Stimulated activated CD4-positive, alpha-beta T cell treated with anti-CD3 and anti-CD28 coated beads, Interleukin-4, amount 100 ng/mL, for 48 hours (primary cell): Measurements from ENCODE around the gene MICAL2.
A peak's percentile ranks its signal among the peaks of the same experiment; 100 is the strongest.

Experiments used
- DNase-seq, 2 donors: peaks; one replicate each; pipeline ENCODE4 v3.0.0-alpha.2; 2020; ENCODE audit warnings: low read depth in 2 of 2

Gene MICAL2

DNA sequence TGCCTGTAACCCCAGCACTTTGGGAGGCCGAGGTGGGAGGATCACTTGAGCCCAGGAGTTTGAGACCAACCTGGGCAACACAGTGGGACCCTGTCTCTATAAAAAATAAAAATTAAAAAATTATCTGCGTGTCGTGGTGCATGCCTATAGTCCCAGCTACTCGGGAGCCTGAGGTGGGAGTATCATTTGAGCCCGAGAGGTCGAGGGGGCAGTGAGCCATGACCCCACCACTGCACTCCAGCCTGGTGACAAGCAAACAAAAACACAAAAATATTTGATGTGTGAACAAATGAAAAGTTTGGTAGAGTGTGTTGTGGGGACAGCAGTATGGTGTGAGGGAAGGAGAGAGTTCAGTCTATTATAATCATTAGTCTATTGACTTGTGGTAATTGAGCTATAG, 176.2 kb downstream of the MICAL2 start:
- DNase-seq: no peak

DNA sequence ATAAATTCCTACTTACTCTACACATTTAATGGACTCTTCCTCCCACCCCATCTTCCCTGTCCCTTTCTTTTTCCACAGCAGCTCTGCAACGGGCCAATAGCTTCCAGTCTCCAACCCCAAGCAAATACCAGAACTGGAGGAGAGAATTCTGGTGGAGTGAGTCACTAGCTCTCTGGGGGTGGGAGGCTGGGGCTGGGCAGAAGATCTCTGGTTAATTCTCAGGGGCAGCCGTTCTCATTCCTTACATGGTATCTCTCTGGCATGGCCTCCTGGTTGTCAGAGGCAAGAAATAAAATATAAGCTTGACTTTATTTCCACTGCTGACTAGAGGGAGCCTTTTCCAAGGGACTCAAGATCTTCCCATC, 176.6 kb downstream of the MICAL2 start:
- no peak for DNase-seq

DNA sequence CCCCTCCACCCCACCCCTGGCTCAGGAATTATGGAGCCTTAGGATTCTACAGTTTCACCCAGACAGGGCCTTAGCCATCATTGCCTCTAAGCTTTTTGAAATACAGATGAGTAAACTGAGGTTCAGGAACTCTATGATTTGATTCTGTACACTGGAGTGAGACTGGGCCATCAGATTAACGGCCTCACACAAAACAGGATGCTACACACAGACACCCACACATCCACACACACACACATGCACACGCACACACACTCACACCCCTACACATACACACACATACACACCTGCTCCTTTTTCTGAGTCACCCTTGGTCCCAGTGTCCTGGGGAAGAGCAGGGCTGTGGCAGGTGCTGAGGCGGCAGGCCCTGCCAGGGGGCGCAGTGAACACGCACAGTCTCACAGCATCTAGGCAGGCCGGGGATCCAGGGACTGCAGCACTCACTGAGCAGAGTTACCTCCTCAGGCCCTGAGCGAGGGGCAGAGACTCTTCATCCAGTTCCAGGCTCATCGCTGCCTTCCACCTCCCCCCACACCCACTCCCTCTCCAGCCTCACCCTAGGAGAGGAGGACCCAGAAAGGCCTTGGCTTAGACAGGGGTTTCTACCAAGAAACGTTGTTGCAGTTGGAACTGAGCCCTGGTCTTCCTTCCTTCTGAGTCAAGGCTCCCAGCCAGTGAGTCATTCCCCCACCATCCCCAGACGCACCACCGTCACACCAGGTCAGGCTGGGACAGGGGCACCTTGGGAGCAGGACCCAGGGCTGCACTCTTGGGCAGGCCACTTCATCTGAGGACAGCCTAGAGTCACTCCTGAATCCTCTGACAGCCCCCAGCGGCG, 177.2 kb downstream of the MICAL2 start:
- DNase-seq: no peak

DNA sequence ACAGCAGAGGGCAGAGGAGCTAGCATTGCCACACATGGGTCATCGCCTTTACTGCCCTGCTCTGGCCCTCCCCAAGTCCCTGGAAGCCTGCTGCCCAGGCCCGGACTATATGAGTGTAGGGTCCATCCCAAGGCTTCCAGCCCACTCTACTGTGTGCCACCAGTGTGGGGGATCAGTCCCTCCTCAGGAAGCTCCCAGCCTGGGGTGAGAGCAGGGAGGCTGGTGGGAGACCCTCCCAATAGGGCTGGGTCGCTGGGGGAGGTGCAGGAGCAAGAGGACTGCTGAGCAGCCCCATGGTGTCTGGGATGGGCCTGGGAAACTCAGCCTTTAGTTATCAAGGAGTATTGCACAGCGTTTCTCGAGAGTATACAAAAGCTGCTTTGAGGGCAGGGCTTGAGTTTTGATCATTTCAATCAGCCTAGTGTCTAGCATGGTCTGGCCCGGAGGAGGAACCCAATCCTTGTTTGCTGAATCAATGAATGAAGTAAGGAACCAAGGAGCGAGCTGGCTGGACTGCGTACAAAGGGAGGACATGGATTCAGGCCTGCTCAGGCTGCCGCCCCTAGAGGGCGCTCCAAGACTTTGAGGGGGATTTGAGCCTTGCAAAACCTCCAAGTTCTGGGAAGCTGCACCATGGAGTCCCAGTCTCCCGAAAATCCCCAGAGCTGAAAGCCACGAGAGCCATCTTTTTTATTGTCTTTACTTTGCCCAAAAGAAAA, 178.0 kb downstream of the MICAL2 start:
- DNase-seq: peak; percentile 41 to 56

DNA sequence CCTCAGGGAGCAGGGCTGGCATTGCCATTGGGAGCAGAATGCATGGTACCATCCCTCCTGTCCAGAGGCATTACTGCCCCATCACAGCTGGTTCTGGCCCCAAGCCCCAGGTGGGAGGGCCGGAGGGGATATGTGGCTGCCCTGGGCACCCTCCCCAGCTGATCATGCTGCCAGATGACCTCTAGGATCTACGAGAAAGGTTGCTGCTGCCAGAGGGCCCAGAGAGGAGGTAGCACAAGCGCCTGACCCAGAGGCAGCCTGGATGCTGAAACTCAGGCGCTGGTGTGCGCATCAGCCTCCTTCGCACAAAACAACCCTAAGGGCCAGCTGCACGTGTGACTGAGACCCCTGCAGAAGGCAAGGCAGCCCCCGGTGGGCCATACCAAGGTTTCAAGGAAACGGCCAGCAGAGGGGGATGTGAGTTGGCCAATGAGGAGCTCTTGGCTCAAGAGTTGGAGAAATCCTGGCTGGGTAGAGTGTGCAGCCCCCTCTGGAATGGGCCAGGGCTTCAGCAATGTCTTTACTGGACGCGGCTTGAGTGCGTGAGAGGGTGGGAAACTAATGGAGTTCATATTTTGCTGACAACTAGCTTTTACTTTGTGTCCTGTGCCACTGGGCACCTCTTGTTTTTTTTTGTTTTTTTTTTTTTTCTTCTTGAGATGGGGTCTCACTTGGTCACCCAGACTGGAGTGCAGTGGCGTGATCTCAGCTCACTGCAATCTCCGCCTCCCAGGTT, 178.7 kb downstream of the MICAL2 start:
- DNase-seq: no peak

DNA sequence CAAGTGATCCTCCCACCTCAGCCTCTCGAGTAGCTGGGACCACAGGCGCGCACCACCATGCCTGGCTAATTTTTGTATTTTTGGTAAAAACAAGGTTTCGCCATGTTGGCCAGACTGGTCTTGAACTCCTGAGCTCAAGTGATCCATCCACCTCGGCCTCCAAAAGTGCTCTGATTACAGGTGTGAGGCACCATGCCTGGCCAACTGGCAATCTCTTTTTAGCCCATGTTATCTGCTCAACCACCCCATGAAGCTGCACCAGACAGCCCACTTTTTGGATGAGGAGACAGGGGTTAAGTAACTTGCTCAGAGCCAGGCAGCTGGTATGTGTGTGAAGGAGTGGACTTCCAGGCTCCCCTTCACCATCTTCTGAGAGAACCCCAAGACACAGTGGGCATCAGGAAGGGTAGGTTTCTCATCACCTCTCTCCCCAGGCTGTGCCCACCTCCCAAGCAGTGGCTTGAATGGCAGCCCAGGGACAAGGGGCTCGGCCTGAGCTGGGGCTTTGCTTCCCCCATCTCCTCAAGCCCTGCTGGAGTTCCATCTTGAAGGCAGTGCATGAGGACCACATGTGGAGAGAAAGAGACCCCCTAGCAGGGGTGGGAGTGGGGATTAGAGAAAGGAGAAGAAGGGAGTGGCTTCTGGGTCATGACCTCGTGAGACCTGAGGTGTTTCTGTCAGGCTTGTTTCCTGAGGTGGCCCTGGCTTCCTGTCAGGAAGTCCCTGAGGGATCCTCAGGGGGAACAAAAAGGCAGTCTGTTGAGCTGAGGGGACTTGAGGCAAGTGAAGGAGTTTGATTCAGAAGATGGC, 179.5 kb downstream of the MICAL2 start:
- DNase-seq: no peak

DNA sequence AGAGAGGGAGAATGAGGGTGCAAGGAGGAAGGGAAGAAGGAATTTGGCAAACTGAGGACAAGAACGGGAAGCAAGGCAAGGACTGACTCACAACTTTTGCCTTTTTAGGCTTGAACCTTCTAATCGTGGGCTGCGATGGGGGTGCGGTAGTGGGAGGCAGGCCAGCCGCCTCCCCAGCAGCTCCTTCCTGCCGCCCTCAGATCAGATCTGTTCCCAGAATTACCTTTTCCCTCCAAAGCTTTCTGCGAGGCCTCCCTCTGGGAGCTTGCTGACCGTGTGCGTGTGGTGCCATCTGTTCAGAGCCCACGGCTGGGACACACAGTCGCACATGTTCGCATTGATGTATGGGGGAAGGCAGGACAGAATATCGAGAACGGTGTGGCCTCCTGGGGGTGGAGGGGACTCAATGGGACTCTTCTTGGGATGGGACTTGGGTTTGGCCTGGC, 180.1 kb downstream of the MICAL2 start:
- DNase-seq: no peak

DNA sequence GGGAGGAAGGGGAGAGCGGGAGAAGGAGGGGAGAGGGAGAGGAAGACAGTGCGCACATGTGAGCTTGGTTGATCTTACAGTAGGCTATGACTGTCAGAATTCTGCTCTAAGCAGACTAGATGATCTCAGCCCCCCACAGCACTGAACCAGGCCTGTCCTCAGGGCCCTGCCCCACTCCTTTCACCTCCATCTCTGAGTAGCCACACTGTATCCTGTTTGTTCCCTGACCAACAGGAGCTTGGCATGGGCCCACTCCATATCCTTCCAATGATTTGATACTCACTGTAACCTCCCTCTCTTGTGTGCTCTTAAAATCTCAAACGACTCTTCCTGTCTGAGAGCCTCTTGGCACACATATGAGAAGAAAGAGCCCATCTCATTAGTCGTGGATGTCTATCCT, 180.9 kb downstream of the MICAL2 start:
- no peak for DNase-seq

DNA sequence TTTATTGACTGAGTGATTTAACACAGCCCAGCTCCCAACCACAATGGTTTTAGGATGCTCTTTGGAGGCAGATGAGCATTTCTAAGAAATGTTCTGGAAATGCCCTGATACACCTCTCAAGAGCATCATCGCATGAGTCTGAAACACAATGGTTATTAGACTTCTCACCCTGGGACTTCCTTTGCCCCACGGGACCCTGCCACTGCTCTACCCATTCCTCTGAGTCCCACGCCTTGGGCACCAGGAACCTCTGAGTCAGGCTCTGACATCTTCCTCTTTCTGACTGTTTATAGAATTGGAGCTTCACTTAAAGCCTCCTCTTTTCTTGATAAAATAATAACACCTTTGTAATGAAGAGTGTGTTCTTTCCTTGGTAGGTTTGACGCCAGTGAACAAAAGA, 181.4 kb downstream of the MICAL2 start:
- DNase-seq: no peak

DNA sequence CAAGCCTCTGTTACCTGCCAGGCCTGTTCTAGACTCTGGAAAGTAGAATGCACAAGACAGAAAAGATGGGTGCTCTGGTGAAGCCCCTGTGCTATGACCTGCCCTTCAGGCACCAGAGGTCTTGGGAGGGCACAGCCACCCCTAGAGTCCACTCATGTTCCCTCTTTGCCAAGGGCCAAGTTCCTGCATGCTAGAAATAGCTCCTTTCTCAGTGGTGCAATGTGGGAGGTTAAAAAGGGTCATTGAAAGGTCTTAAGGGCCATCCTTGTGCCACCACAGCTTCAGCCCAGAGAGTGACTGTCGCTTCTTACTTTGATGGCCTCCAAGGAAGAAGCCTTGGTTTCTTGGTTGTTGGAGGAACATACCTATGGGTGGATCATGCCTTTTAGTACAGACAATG, 182.4 kb downstream of the MICAL2 start:
- no peak for DNase-seq

DNA sequence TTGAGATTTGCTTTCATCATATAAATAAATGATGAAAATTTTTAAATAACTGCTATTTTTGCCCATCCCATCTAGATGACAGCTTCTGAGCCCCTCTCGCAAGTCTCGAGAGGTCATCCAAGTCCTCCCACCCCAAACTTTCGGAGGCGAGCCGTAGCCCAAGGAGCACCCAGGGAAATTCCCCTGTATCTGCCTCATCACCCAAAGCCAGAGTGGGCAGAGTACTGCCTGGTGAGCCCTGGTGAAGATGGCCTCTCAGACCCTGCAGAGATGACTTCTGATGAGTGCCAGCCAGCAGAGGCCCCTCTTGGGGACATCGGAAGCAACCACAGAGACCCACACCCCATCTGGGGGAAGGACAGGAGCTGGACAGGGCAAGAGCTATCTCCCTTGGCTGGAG, 183.1 kb downstream of the MICAL2 start:
- no peak for DNase-seq

DNA sequence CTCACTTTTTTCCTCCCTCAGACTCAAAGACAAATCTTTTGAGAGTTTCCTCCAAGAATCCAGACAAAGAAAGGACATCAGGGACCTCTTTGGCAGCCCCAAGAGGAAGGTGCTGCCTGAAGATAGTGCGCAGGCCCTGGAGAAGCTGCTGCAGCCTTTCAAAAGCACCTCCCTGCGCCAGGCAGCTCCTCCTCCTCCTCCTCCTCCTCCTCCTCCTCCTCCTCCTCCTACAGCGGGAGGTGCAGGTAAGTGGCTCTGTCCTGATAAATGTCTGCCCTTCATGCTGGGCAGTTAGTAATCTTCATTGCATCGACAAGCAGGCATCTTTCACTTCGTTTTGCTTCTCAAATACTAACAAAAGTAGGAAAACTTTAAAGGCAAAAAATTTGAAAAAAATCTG, 184.2 kb downstream of the MICAL2 start:
- DNase-seq: no peak

DNA sequence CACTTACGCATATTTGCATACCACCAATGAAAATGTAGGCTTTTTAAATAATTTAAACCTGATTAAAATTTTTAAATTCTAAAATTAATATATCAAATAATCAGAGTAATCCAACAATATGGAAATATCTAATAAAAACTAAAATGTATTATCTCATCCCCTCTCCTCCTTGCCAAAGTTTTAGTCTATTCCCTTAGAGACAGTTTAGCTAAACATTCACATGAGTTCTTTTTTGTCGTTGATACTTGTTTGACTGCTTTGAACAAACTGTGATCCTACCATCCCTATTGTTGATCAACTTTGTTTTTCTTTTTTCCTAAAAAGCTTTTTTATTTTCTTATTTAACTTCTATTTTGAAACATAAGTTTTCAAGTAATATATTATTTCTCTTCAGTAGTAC, 185.6 kb downstream of the MICAL2 start:
- DNase-seq: no peak

DNA sequence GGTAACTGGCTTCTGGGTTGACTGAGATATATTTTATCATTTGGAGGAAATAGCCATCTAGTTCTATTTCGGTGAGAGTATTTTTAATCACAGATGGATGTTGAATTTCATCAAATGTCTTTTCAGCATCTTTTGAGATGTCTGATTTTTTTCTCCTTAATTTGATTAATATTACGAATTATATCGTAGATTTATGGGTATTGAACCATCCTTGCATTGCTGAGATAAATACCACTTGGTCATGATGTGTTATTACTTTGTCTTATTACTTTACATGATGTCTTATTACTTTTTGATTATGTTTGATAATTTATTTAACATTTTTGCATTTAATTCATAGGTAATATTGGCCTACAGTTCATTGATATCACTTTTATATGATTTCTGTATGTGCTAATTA, 188.2 kb downstream of the MICAL2 start:
- no peak for DNase-seq

DNA sequence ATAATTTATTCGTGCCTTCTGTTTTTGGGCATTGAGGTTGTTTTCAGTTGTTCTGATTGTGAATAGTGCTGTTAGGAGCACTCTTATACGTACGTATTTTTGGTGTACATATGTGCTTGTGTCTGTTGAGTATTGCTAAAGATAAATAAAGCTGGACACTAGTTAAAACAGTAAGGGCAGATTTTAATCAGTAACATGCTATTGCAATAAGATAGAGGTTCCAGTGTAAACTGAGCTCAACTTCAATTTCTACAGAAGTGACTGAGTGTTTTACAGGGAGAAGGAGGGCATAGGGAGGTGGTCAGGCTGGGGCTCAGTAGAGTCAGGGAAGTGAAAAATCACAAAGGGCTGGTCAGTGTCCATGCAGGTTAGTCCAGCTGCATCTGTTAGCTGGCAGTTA, 191.0 kb downstream of the MICAL2 start:
- no peak for DNase-seq

DNA sequence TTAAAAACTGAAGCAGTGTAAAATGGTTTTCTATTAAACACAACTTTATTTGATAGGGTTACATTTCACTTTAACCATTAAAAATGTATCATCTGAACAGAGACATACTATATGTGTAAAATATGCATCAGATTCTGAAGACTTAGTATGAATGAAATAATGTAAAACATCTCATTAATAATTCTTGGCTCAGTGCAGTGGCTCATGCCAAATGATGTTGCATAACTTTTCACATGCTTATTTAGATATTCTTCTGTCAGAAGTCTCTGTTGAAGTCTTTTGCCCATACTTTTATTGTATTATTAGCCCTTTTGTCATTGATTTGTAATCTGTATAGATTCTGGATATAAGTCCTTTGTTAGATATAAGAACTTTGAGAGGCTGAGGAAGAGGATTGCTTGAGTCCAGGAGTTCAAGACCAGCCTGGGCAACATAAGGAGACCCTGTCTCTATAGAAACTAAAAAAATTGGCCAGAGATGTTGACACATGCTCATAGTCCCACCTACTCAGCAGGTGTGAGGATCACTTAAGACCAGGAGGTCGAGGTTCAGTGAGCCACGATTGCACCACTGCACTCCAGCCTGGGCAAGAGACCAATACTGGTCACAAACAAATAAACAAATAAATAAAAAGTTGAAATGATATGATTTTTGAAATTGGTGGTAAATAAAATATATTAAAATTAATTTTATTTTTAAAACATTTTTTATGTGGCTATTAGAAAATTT, 193.2 kb downstream of the MICAL2 start:
- DNase-seq: no peak

DNA sequence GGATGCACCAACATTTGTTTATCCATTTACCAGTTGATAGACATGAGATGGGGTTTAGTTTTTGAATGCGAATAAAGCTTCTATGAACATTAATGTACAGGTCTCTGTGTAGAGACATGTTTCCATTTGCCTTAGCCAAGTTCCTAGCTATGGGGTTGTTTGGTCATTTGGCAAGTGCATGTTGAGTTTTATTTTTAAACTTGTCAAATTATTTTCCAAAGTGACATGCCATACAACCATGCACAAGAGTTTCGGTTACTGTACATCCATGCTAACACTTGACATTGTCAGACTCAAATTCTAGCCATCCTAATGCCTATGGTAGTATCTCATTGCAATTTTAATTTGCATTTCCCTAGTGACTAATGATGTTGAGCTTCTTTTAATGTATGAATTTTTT, 196.4 kb downstream of the MICAL2 start:
- DNase-seq: no peak

DNA sequence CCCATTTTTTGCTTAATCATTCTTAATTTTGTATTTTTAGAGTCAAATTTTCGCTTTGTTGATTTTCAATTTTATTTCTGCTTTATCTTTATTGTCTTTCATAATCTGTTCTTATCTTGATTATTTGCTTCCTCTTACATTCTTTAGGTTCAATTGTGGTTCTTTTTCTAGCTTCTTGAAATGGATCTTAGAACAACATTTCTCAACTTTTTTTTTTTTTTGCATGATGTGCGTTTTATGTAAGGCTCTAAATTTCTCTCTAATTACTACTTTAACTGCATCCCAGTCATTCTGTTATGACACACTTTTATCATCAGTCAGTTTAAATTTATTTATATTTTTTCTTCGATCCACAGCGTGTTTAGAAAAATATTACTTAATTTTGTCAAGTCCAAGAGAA, 201.7 kb downstream of the MICAL2 start:
- DNase-seq: no peak
